T1000 (cell line): ENCODE measurements around the gene SEPTIN1.
"Not testable (repeated sequence)": the region's sequence is repeated elsewhere in the genome, so short reads cannot be mapped to it uniquely, and the experiment has no call there.

Experiments used
- DNase-seq: peaks from one replicate; lab custom pipeline; 2025; ENCODE audit warnings: mixed read lengths; lab: John Stamatoyannopoulos, UW

SEPTIN1 gene

GRCh38 chr16:30341971-30342370, 40.4 kb downstream of the SEPTIN1 start:
- DNase-seq, result not testable (repeated sequence)

- no peak for DNase-seq
These were observed 41.7 kb downstream of the SEPTIN1 start for GRCh38 chr16:30340621-30341020.

GRCh38 chr16:30338715-30339114, 43.6 kb downstream of the SEPTIN1 start:
- not testable (repeated sequence) for DNase-seq

GRCh38 chr16:30337964-30338357, 44.4 kb downstream of the SEPTIN1 start:
- not testable (repeated sequence) for DNase-seq

GRCh38 chr16:30335598-30336474, 46.5 kb downstream of the SEPTIN1 start:
- DNase-seq, result peak; percentile 63

- DNase-seq, result peak; percentile 94
These were observed 47.2 kb downstream of the SEPTIN1 start for GRCh38 chr16:30335028-30335597.

GRCh38 chr16:30334473-30334989, 47.8 kb downstream of the SEPTIN1 start:
- DNase-seq, result peak; percentile 80
